ENCODE measurements around the gene EPB42.

- TF ChIP-seq POLR2A (IDR thresholded peaks at IDR 0.05; ENCODE audit: low read depth, low read length) (no peak), POLR2AphosphoS5 (IDR thresholded peaks at IDR 0.05; ENCODE audit: low read depth, low read length) (no peak), TAF1 (IDR thresholded peaks at IDR 0.05; ENCODE audit: borderline replicate concordance, low read depth, low read length) (no peak)
Measured at GRCh38 chr15:43266834-43267233, 46.0 kb upstream of the EPB42 start, which contains the start of gene TGM5.

Data from GM12892 (cell line).